SU-DHL-6 (cell line): ENCODE results near the gene LYL1.

ENCODE experiments used
- H2AFZ ChIP-seq: fragments of 200-600 bp; sonication (generic); 2 replicates; pipeline ENCODE4 v1.6.1; 2014; ENCODE audit warnings: low read depth, mild to moderate bottlenecking, moderate library complexity, mixed read lengths, antibody characterized with exemption, low read length; ENCODE audit not compliant: severe bottlenecking
- H3F3A ChIP-seq: fragments of 200-600 bp; shearing (Covaris generic); 2 replicates; pipeline ENCODE4 v1.6.0; 2016; ENCODE audit warnings: antibody characterized with exemption, mild to moderate bottlenecking; ENCODE audit not compliant: insufficient read depth
- H3K27ac ChIP-seq: fragments of 200-600 bp; sonication (generic); 2 replicates; pipeline ENCODE4 v1.5.1; 2016; ENCODE audit warnings: low read depth, mild to moderate bottlenecking, low read length, moderate library complexity, mixed read lengths
- H3K27me3 ChIP-seq: fragments of 200-600 bp; sonication (generic), shearing (Covaris generic); 2 replicates; pipeline ENCODE4 v1.6.0; 2014; ENCODE audit warnings: mild to moderate bottlenecking, low read length
- H3K36me3 ChIP-seq: fragments of 200-600 bp; sonication (generic); 2 replicates; pipeline ENCODE4 v1.6.1; 2014; ENCODE audit warnings: mild to moderate bottlenecking, low read length, mixed read lengths
- H3K4me2 ChIP-seq: fragments of 300-600, 200-600 bp; shearing (Covaris generic), sonication (generic); 2 replicates; pipeline ENCODE4 v1.6.0; 2014; ENCODE audit warnings: low read length, low read depth, mild to moderate bottlenecking; ENCODE audit not compliant: poor library complexity, severe bottlenecking
- H3K4me3 ChIP-seq: fragments of 200-600 bp; sonication (generic); 2 replicates; pipeline ENCODE4 v1.5.1; 2014; ENCODE audit warnings: antibody characterized with exemption, low read length, mild to moderate bottlenecking, mixed read lengths; ENCODE audit not compliant: insufficient read depth, poor library complexity, severe bottlenecking
- H3K79me2 ChIP-seq: fragments of 200-600 bp; sonication (generic); 2 replicates; pipeline ENCODE4 v1.6.1; 2014; ENCODE audit warnings: mild to moderate bottlenecking, low read length, moderate library complexity; ENCODE audit not compliant: insufficient read depth
- H3K9ac ChIP-seq: fragments of 200-600 bp; sonication (generic); 2 replicates; pipeline ENCODE4 v1.7.0; 2014; ENCODE audit warnings: mild to moderate bottlenecking, low read length
- H3K9me2 ChIP-seq: fragments of 200-600 bp; sonication (generic); replicated peaks from 2 replicates; pipeline ENCODE4 v1.6.1; 2014; ENCODE audit warnings: low read length; ENCODE audit not compliant: insufficient read depth
- H3K9me3 ChIP-seq: fragments of 200-600 bp; sonication (generic); 2 replicates; pipeline ENCODE4 v1.6.1; 2014; ENCODE audit warnings: low read length, mixed read lengths; ENCODE audit not compliant: insufficient read depth
- H4K20me1 ChIP-seq: fragments of 200-600 bp; sonication (generic); 2 replicates; pipeline ENCODE4 v1.6.1; 2014; ENCODE audit warnings: low read depth, mild to moderate bottlenecking, antibody characterized with exemption, low read length, moderate library complexity, mixed read lengths
- EZH2phosphoT487 ChIP-seq: fragments of 200-600 bp; sonication (generic), shearing (Covaris generic); conservative IDR thresholded peaks from 2 replicates; pipeline ENCODE4 v1.6.1; 2018; ENCODE audit warnings: mild to moderate bottlenecking, antibody characterized with exemption, low read length, moderate library complexity, mixed read lengths
- TF ChIP-seq, protein P1 (sequence below): fragments of 200-600 bp; sonication (generic); IDR thresholded peaks from one replicate; pipeline ENCODE4 v1.5.1; 2017; ENCODE audit warnings: antibody characterized with exemption, mild to moderate bottlenecking, low read length, moderate library complexity; ENCODE audit not compliant: insufficient read depth, poor library complexity, severe bottlenecking

Gene LYL1

GRCh38 chr19:13122275-13122878, 19.7 kb upstream of the LYL1 start:
- peaks cover under 1% of the 10 kb centered on the region; the same call in 1 of the 2 replicates for H3F3A ChIP-seq
- H2AFZ ChIP-seq = no peak overlapping the region
- no peaks in the 10 kb centered on the region for H3K9me3 ChIP-seq
- no peaks in the 10 kb centered on the region for H3K9me2 ChIP-seq
- no peak overlapping the region for H3K4me3 ChIP-seq
- H3K4me2 ChIP-seq = no peak overlapping the region
- H3K9ac ChIP-seq = no peak overlapping the region
- H3K79me2 ChIP-seq = peaks cover 67% of the 10 kb centered on the region
- no peaks in the 10 kb centered on the region for H3K36me3 ChIP-seq
- H3K27me3 ChIP-seq = no peaks in the 10 kb centered on the region
- no peak overlapping the region for H3K27ac ChIP-seq
- no peak for TF ChIP-seq EZH2phosphoT487
- TF ChIP-seq, protein P1, sequence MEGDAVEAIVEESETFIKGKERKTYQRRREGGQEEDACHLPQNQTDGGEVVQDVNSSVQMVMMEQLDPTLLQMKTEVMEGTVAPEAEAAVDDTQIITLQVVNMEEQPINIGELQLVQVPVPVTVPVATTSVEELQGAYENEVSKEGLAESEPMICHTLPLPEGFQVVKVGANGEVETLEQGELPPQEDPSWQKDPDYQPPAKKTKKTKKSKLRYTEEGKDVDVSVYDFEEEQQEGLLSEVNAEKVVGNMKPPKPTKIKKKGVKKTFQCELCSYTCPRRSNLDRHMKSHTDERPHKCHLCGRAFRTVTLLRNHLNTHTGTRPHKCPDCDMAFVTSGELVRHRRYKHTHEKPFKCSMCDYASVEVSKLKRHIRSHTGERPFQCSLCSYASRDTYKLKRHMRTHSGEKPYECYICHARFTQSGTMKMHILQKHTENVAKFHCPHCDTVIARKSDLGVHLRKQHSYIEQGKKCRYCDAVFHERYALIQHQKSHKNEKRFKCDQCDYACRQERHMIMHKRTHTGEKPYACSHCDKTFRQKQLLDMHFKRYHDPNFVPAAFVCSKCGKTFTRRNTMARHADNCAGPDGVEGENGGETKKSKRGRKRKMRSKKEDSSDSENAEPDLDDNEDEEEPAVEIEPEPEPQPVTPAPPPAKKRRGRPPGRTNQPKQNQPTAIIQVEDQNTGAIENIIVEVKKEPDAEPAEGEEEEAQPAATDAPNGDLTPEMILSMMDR = no peak
- H4K20me1 ChIP-seq = no peaks in the 10 kb centered on the region

DNA sequence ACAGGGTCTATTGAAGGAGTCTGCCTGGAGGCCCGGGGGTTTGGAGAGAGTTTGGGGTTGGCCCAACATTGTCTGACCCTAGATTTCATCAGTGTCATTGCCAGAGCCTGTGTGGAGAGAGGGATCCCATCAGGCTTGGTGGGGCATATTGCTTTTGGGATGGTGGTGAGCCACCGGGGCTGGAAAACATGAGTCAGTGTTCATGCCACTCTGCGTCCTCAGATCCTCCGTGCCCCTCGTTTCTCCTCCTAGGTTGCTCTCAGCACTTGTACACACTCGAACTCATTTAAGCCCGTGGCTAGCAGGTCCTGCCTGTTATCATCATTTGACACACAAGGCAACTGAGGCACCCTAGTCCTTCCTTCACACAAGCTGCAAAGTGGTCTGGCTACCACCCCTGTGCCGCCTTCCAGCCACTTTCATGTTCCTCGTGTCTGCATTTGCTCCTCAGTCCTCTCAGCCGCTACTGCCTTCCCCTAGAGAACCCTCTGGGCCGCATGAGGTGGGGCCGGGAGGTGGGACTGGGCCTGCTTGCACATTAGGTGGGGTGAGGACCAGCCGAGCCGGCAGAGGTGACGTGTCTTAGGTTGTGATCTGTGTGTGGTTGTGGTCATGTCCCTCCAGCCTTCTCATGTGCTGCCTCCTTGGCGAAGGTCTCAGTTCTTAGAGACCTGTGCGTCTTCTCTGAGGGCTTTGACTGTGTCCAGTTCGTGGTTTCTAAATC, 19.1 kb upstream of the LYL1 start:
- TF ChIP-seq, protein P1 = no peak
- TF ChIP-seq EZH2phosphoT487 = no peak
- H3K36me3 ChIP-seq = no peaks in the 10 kb centered on the region
- no peak overlapping the region for H3K27ac ChIP-seq
- H3K4me3 ChIP-seq = no peak overlapping the region
- H2AFZ ChIP-seq = no peak overlapping the region
- H3K9me3 ChIP-seq = no peaks in the 10 kb centered on the region
- H3K9ac ChIP-seq = no peak overlapping the region
- peaks cover 64% of the 10 kb centered on the region for H3K79me2 ChIP-seq
- H4K20me1 ChIP-seq = no peaks in the 10 kb centered on the region
- H3K9me2 ChIP-seq = no peaks in the 10 kb centered on the region
- H3F3A ChIP-seq = peaks cover 7% of the 10 kb centered on the region
- no peaks in the 10 kb centered on the region for H3K27me3 ChIP-seq
- H3K4me2 ChIP-seq = no peak overlapping the region

DNA sequence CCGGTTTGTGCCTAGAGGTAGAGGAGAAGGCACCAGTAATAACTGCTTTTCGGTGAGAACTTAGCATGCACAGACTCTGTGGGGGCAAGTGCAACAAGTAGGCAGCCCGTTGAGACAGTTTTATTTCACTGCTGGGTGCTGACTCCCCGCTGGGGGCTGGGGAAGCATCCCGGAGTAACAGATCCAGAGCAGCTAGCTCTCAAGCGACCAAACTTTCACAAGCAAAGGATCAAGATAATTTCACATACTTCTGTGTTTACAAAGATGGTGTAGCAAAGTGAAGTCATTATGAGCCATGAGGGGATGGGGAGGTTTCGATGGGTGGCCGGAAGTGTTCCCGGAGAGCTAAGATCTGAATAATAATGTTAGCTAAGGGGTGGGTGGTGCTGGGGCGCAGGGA, 18.2 kb upstream of the LYL1 start:
- H2AFZ ChIP-seq = no peak overlapping the region
- H3K27me3 ChIP-seq = no peaks in the 10 kb centered on the region
- H3K9me3 ChIP-seq = no peaks in the 10 kb centered on the region
- H3K36me3 ChIP-seq = no peaks in the 10 kb centered on the region
- H3K4me3 ChIP-seq = no peak overlapping the region
- H4K20me1 ChIP-seq = no peaks in the 10 kb centered on the region
- H3K4me2 ChIP-seq = no peak overlapping the region
- peaks cover 8% of the 10 kb centered on the region for H3F3A ChIP-seq
- H3K79me2 ChIP-seq = peaks cover 63% of the 10 kb centered on the region
- no peak overlapping the region for H3K9ac ChIP-seq
- no peak for TF ChIP-seq EZH2phosphoT487
- H3K9me2 ChIP-seq = no peaks in the 10 kb centered on the region
- H3K27ac ChIP-seq = no peak overlapping the region

GRCh38 chr19:13120031-13120430, 17.4 kb upstream of the LYL1 start:
- no peak overlapping the region for H3K4me3 ChIP-seq
- H3K4me2 ChIP-seq = no peak overlapping the region
- no peaks in the 10 kb centered on the region for H3K36me3 ChIP-seq
- no peaks in the 10 kb centered on the region for H3K27me3 ChIP-seq
- no peak overlapping the region for H3K9ac ChIP-seq
- H3K9me2 ChIP-seq = no peaks in the 10 kb centered on the region
- H3F3A ChIP-seq = peaks cover 8% of the 10 kb centered on the region
- H3K79me2 ChIP-seq = peaks cover 67% of the 10 kb centered on the region
- no peaks in the 10 kb centered on the region for H3K9me3 ChIP-seq
- H3K27ac ChIP-seq = no peak overlapping the region
- no peak for TF ChIP-seq EZH2phosphoT487
- TF ChIP-seq, protein P1 = no peak
- no peak overlapping the region for H2AFZ ChIP-seq
- no peaks in the 10 kb centered on the region for H4K20me1 ChIP-seq
